HepG2 (cell line): ENCODE data around the gene SPP1. TPM values are rescaled to one million over a fixed set of nuclear protein-coding genes. Genes with fewer than 3 reads are reported as not detected.

Experiments
- ATAC-seq: fragments of 200-7000 bp; cut with Tn5 transposase; 3 replicates; pipeline ENCODE4 v1.9.1; 2020; ENCODE audit warnings: mild to moderate bottlenecking, moderate library complexity
- BruUV-seq: library from RNA; stranded (reverse); fragments of 400-500 nt; replicated peaks from 2 replicates; lab custom pipeline; 2021; lab: Mats Ljungman, UMichigan
- CTCF ChIA-PET: fragments of 300-600 bp; formaldehyde crosslinking; extraction: SDS; loops from one replicate; lab custom pipeline; 2021; ENCODE audit warnings: low total read pairs, inconsistent platforms, low intra/inter-chr PET ratio; lab: Yijun Ruan, JAX
- POLR2A ChIA-PET: fragments of 350-600 bp; sonication (Branson Sonifier 250); formaldehyde crosslinking; loops from one replicate; lab custom pipeline; 2020; ENCODE audit warnings: antibody characterized with exemption, inconsistent platforms; lab: Yijun Ruan, JAX
- DNase-seq: peaks from one replicate; pipeline ENCODE4 v3.0.0-alpha.2; 2015; ENCODE audit warnings: low spot score
- FAIRE-seq: peaks from 3 replicates; lab custom pipeline; 2011; peaks lifted over from hg19 to GRCh38; lab: Jason Lieb, UNC
- H2AFZ ChIP-seq: one replicate; pipeline ENCODE4 v1.6.1; 2011; ENCODE audit warnings: low read length, inconsistent platforms
- H3K27ac ChIP-seq: fragments of 300-600 bp; 3 replicates; pipeline ENCODE4 v1.8.0; 2011; ENCODE audit warnings: mixed run types, mild to moderate bottlenecking, mixed read lengths, low read length, inconsistent platforms; ENCODE audit not compliant: insufficient read depth; ENCODE audit errors: extremely low read length
- H3K27me3 ChIP-seq, 2 experiments: fragments of 200-600 bp in 1 of 2; 2 replicates in 1 of 2; 3 replicates in 1 of 2; pipeline versions ENCODE4 v1.6.0 to v1.8.0; 2011; ENCODE audit warnings: low read length in 2 of 2, mild to moderate bottlenecking in 2 of 2, moderate library complexity in 2 of 2, inconsistent platforms in 1 of 2; ENCODE audit not compliant: insufficient read depth in 2 of 2, control insufficient read depth in 1 of 2
- H3K36me3 ChIP-seq, 2 experiments: fragments of 200-600 bp in 1 of 2; replicated peaks in 1 of 2; 2 replicates in 1 of 2; 3 replicates in 1 of 2; pipeline versions ENCODE4 v1.5.1 to v1.8.0; 2011; ENCODE audit warnings: low read length in 2 of 2, inconsistent platforms in 1 of 2; ENCODE audit not compliant: insufficient read depth in 2 of 2, control insufficient read depth in 1 of 2
- H3K4me1 ChIP-seq: 2 replicates; pipeline ENCODE4 v1.5.1; 2012; ENCODE audit warnings: low read length, inconsistent platforms; ENCODE audit not compliant: insufficient read depth
- H3K4me2 ChIP-seq: 2 replicates; pipeline ENCODE4 v1.6.0; 2011; ENCODE audit warnings: low read depth, low read length, inconsistent platforms
- H3K4me3 ChIP-seq, 3 experiments: fragments of 200-600 bp in 1 of 3; sonication (generic), shearing (Covaris generic) in 1 of 3; replicated peaks in 1 of 3; 2 replicates each; pipeline ENCODE4 v1.5.1; 2011 to 2016; ENCODE audit warnings: low read length in 3 of 3, inconsistent platforms in 2 of 3, low read depth in 2 of 3, mild to moderate bottlenecking in 2 of 3, control low read depth in 1 of 3, mixed read lengths in 1 of 3; ENCODE audit not compliant: insufficient read depth in 1 of 3
- H3K79me2 ChIP-seq: one replicate; pipeline ENCODE4 v1.6.1; 2011; ENCODE audit warnings: low read length, inconsistent platforms; ENCODE audit not compliant: insufficient read depth
- H3K9ac ChIP-seq: 2 replicates; pipeline ENCODE4 v1.6.0; 2011; ENCODE audit warnings: mild to moderate bottlenecking, low read depth, low read length, inconsistent platforms; ENCODE audit not compliant: insufficient read depth
- H3K9me3 ChIP-seq: 2 replicates; pipeline ENCODE4 v1.5.1; 2012; ENCODE audit warnings: mild to moderate bottlenecking, low read length
- H4K20me1 ChIP-seq: 2 replicates; pipeline ENCODE4 v1.6.0; 2011; ENCODE audit warnings: inconsistent platforms, mild to moderate bottlenecking, low read length, moderate library complexity; ENCODE audit not compliant: insufficient read depth
- CENPT ChIP-seq: sonication (generic); formaldehyde crosslinking; IDR thresholded peaks from 2 replicates; pipeline ENCODE4 v1.8.0; 2022; ENCODE audit warnings: low read depth, mild to moderate bottlenecking, moderate library complexity, missing genetic modification reagents
- CENPX ChIP-seq: sonication (generic); formaldehyde crosslinking; IDR thresholded peaks from 2 replicates; pipeline ENCODE4 v1.9.0; 2021; ENCODE audit warnings: mild to moderate bottlenecking, missing genetic modification reagents, moderate library complexity
- DZIP1 ChIP-seq: sonication (generic); formaldehyde crosslinking; IDR thresholded peaks from 2 replicates; pipeline ENCODE4 v1.5.0; 2020; ENCODE audit warnings: mild to moderate bottlenecking, missing genetic modification reagents
- HNF4A ChIP-seq: sonication (generic); formaldehyde crosslinking; IDR thresholded peaks from 2 replicates; pipeline ENCODE4 v1.4.0; 2020; ENCODE audit warnings: missing genetic modification reagents
- HNRNPH1 ChIP-seq: fragments of 200-400 bp; formaldehyde crosslinking; optimal IDR thresholded peaks from 2 replicates; pipeline ENCODE3; 2017; ENCODE audit warnings: mild to moderate bottlenecking, low read depth, low read length
- IKZF1 ChIP-seq: fragments of 450-650 bp; IDR thresholded peaks from 2 replicates; pipeline ENCODE4 v1.7.1; 2016
- NCOA1 ChIP-seq: sonication (generic); formaldehyde crosslinking; IDR thresholded peaks from 2 replicates; pipeline ENCODE4 v1.9.0; 2021; ENCODE audit warnings: missing genetic modification reagents
- TRIM24 ChIP-seq: sonication (generic); formaldehyde crosslinking; IDR thresholded peaks from 2 replicates; pipeline ENCODE4 v1.8.0; 2022; ENCODE audit warnings: mild to moderate bottlenecking, missing genetic modification reagents
- ZFP41 ChIP-seq: sonication (generic); formaldehyde crosslinking; IDR thresholded peaks from 2 replicates; pipeline ENCODE4 v1.4.0; 2020; ENCODE audit warnings: mild to moderate bottlenecking, missing genetic modification reagents, borderline replicate concordance
- ZFYVE20 ChIP-seq: sonication (generic); formaldehyde crosslinking; IDR thresholded peaks from 2 replicates; pipeline ENCODE4 v1.8.0; 2023; ENCODE audit warnings: low read depth, mild to moderate bottlenecking, moderate library complexity, missing genetic modification reagents, borderline replicate concordance
- ZNF136 ChIP-seq: sonication (generic); formaldehyde crosslinking; IDR thresholded peaks from 2 replicates; pipeline ENCODE4 v1.8.1; 2022; ENCODE audit warnings: low read depth, mild to moderate bottlenecking, moderate library complexity, missing genetic modification reagents
- ZNF501 ChIP-seq: sonication (generic); formaldehyde crosslinking; IDR thresholded peaks from 2 replicates; pipeline ENCODE4 v1.5.1; 2020; ENCODE audit warnings: mild to moderate bottlenecking, moderate library complexity, missing genetic modification reagents
- ZNF737 ChIP-seq: sonication (generic); formaldehyde crosslinking; IDR thresholded peaks from 2 replicates; pipeline ENCODE4 v1.5.0; 2020; ENCODE audit warnings: missing genetic modification reagents, mild to moderate bottlenecking, borderline replicate concordance
- in situ Hi-C: cut with HindIII; loops from 2 replicates; pipeline ENCODE4 v1.10.0; 2017; ENCODE audit warnings: low pct_unique_long_range_greater_than_20kb; ENCODE audit not compliant: extremely low pct_ligation_motif_present
- intact Hi-C: fragments of 100-400 bp; cut with micrococcal nuclease; formaldehyde crosslinking; loops from one replicate; pipeline ENCODE4 v1.10.0; 2022; ENCODE audit not compliant: unreplicated experiment
- polyA plus RNA-seq, 8 experiments: library from polyadenylated mRNA; depleted of rRNA in 3 of 8; stranded (reverse) in 7 of 8; unstranded in 1 of 8; fragments of >200 nt; fragmentation: Illumina TruSeq in 4 of 8; extraction: Trizol in 4 of 8; gene quantifications; 2 replicates each; pipeline versions ENCODE4 v1.2.1 to v1.2.3, GENCODE V29; 2011 to 2016; ENCODE audit warnings: low read depth in 4 of 8, missing spikeins in 1 of 8, mixed read lengths in 1 of 8; ENCODE audit not compliant: insufficient read depth in 1 of 8
- total RNA-seq, 5 experiments: library from RNA; depleted of rRNA; stranded (reverse); fragments of >200 nt; fragmentation: Illumina TruSeq; extraction: Trizol; gene quantifications; 2 replicates each; pipeline ENCODE4 v1.2.3, GENCODE V29; 2016; ENCODE audit warnings: low read depth in 1 of 5
- TF ChIP-seq, protein P1 (sequence below): sonication (generic); formaldehyde crosslinking; IDR thresholded peaks from 2 replicates; pipeline ENCODE4 v1.8.1; 2023; ENCODE audit warnings: missing genetic modification reagents, inconsistent platforms, borderline replicate concordance
- TF ChIP-seq, protein P2 (sequence below): sonication (generic); formaldehyde crosslinking; IDR thresholded peaks from 2 replicates; pipeline ENCODE4 v1.8.0; 2022; ENCODE audit warnings: mild to moderate bottlenecking, missing genetic modification reagents
- TF ChIP-seq, protein P3 (sequence below): sonication (generic); formaldehyde crosslinking; IDR thresholded peaks from 2 replicates; pipeline ENCODE4 v1.8.1; 2022; ENCODE audit warnings: low read depth, mild to moderate bottlenecking, missing genetic modification reagents

SPP1 gene
- total and polyA plus RNA-seq, 2 of the 13 experiments (the other 11 are each of a cell fraction or from before 2014, with no cell fraction given): 682 to 788 TPM

DNA sequence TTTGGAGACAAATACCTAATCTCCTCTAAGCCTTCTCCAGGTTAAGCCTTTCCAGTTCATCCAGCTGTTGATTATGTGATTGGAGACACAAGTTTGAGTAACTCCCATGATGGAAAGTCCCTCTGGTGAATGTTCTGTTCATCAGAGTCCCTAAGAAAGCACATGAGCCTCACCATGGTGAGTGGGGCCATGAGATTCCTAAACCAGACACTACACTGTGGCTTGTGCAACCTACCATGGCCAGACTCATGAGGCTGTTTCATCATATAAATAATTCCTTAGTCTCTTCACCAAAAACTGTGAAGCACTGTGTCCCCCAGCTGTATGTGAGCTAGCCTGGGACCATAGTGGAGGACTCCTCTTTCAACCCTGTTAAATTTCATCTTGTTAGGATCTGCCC is 46.3 kb downstream of the SPP1 start:
- H2AFZ ChIP-seq: no peak overlapping the region

More for the DNA sequence above, 46.3 kb downstream of the SPP1 start:
- FAIRE-seq: no peak
- Histone ChIP-seq H3K36me3 (0 out of 5 replicates have a peak, but pooled peaks cover 0 to 11% of the 10 kb centered on the region in 2 experiments), H3K27me3 (no peaks in the 10 kb centered on the region), H3K9me3 (peaks cover 12% of the 10 kb centered on the region), H3K4me2 (no peak overlapping the region), H3K4me1 (no peaks in the 10 kb centered on the region), H3K4me3 (no peak overlapping the region), H4K20me1 (no peaks in the 10 kb centered on the region), H3K9ac (no peak overlapping the region), H3K27ac (no peak overlapping the region), H3K79me2 (no peaks in the 10 kb centered on the region)
- BruUV-seq: no TSS peak
- ChIA-PET CTCF (no interaction called here), POLR2A (no interaction called here)
- DNase-seq: no peak
- intact Hi-C loops (no loop called here), in situ Hi-C loops (no loop called here)
- no peak for ATAC-seq
- no peak for TF ChIP-seq TRIM24 (CRISPR knock-in tag)
- TF ChIP-seq DZIP1: no peak
- TF ChIP-seq ZNF136 (CRISPR knock-in tag): no peak
- TF ChIP-seq CENPT (CRISPR knock-in tag): no peak
- TF ChIP-seq ZNF501: no peak
- no peak for TF ChIP-seq NCOA1
- TF ChIP-seq ZNF737 (CRISPR knock-in tag): no peak
- TF ChIP-seq ZFP41 (CRISPR knock-in tag): no peak
- TF ChIP-seq HNRNPH1: no peak
- no peak for TF ChIP-seq ZFYVE20 (CRISPR knock-in tag)
- no peak for TF ChIP-seq CENPX (CRISPR knock-in tag)
- TF ChIP-seq, protein P1, sequence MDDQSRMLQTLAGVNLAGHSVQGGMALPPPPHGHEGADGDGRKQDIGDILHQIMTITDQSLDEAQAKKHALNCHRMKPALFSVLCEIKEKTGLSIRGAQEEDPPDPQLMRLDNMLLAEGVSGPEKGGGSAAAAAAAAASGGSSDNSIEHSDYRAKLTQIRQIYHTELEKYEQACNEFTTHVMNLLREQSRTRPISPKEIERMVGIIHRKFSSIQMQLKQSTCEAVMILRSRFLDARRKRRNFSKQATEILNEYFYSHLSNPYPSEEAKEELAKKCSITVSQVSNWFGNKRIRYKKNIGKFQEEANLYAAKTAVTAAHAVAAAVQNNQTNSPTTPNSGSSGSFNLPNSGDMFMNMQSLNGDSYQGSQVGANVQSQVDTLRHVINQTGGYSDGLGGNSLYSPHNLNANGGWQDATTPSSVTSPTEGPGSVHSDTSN (CRISPR knock-in tag): no peak
- TF ChIP-seq IKZF1: no peak
- TF ChIP-seq HNF4A: no peak
- TF ChIP-seq, protein P2, sequence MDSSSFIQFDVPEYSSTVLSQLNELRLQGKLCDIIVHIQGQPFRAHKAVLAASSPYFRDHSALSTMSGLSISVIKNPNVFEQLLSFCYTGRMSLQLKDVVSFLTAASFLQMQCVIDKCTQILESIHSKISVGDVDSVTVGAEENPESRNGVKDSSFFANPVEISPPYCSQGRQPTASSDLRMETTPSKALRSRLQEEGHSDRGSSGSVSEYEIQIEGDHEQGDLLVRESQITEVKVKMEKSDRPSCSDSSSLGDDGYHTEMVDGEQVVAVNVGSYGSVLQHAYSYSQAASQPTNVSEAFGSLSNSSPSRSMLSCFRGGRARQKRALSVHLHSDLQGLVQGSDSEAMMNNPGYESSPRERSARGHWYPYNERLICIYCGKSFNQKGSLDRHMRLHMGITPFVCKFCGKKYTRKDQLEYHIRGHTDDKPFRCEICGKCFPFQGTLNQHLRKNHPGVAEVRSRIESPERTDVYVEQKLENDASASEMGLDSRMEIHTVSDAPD (CRISPR knock-in tag): no peak
- TF ChIP-seq, protein P3, sequence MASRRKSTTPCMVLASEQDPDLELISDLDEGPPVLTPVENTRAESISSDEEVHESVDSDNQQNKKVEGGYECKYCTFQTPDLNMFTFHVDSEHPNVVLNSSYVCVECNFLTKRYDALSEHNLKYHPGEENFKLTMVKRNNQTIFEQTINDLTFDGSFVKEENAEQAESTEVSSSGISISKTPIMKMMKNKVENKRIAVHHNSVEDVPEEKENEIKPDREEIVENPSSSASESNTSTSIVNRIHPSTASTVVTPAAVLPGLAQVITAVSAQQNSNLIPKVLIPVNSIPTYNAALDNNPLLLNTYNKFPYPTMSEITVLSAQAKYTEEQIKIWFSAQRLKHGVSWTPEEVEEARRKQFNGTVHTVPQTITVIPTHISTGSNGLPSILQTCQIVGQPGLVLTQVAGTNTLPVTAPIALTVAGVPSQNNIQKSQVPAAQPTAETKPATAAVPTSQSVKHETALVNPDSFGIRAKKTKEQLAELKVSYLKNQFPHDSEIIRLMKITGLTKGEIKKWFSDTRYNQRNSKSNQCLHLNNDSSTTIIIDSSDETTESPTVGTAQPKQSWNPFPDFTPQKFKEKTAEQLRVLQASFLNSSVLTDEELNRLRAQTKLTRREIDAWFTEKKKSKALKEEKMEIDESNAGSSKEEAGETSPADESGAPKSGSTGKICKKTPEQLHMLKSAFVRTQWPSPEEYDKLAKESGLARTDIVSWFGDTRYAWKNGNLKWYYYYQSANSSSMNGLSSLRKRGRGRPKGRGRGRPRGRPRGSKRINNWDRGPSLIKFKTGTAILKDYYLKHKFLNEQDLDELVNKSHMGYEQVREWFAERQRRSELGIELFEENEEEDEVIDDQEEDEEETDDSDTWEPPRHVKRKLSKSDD (CRISPR knock-in tag): no peak
